Fibroblast of skin of back (primary cell): ENCODE measurements around the gene ATP2B1.

Experiments used
- DNase-seq: peaks from one replicate; pipeline ENCODE4 v3.0.0-alpha.2; 2013

Gene ATP2B1

GRCh38 chr12:89576572-89577220 is 131.9 kb downstream of the ATP2B1 start:
- no peak for DNase-seq

- peak; percentile 47 for DNase-seq
Observed at GRCh38 chr12:89575374-89575773, 133.3 kb downstream of the ATP2B1 start.

GRCh38 chr12:89574736-89575208 is 133.9 kb downstream of the ATP2B1 start:
- DNase-seq = peak; percentile 72

- peak; percentile 47 for DNase-seq
Observed at GRCh38 chr12:89573051-89573810, 135.4 kb downstream of the ATP2B1 start.

DNA sequence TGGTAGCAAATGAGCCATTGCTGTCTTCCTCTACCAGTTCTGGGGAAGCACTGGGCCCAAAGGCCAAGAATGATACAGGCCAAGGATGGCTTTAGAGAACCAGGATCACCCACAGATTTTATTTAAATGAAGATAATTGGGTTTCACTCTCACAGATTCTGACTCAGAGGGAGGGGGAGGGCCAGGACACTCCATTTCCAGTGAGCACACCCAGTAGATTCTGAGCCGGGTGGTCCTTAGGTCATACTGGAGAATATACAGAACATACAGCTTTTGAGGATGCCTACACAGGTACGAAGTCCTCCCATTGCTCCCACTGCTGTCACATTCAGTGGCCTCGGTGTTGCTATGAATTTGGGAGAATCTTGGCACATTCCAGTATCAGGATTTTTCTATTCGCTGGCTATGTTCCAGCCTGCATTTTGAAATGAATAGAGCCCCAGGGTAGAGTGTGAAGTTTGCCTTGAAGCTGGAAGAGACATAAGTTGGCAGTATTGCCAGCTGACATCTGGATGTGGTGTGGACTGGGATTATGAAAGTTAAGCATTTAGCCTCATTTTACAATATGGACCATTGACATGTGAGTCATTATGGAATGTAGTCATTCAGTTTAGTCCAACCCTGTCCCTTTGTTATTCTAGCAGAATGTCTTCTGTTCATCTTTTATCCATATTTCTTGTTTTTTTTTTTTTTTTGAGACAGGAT is 137.0 kb downstream of the ATP2B1 start:
- DNase-seq = peak; percentile 67

DNA sequence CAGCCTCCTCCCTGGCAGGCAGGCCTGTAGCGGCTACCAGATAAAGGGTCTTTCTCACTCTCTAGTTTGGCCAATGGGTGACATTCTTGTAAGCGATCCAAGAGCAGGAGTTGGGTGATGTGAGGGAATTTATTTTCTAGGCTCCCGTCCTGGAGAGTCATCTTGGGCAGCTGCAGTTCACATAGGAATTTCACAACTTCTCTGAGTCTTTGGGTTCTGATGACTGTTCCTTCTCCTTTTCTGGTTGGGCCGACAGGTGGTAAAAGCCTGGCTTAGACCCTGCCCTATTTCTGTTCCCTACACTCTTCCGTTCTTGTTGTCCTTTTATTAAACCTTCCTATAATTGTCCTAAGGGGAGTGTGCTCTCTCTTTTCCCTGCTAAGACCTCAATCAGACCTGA is 140.2 kb downstream of the ATP2B1 start:
- no peak for DNase-seq

GRCh38 chr12:89567691-89568239 is 140.9 kb downstream of the ATP2B1 start:
- DNase-seq = no peak

- DNase-seq = no peak
Observed at GRCh38 chr12:89566615-89567014, 142.0 kb downstream of the ATP2B1 start.

DNA sequence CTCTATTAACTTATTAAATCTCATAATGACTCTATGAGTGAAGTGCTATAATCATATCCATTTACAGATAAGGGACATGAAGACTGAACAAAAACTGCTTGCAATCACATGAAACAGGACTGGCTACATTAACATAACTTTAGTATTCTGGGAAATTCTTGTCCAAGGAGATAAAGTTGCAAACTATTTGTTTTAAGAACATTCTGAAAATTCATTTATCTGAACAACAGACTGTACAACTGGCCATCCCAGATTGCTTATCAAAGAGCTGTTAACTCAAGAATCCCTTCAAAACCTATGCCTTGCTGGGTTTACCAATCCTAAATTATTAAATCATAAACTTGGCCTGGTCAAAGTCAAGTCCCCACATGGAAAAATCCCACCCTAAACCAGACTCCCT is 143.6 kb downstream of the ATP2B1 start:
- DNase-seq = no peak

GRCh38 chr12:89559753-89560152 is 148.9 kb downstream of the ATP2B1 start:
- no peak for DNase-seq

GRCh38 chr12:89556976-89557375 is 151.7 kb downstream of the ATP2B1 start:
- DNase-seq = no peak

- no peak for DNase-seq
Observed at GRCh38 chr12:89552376-89552775, 156.3 kb downstream of the ATP2B1 start.

DNA sequence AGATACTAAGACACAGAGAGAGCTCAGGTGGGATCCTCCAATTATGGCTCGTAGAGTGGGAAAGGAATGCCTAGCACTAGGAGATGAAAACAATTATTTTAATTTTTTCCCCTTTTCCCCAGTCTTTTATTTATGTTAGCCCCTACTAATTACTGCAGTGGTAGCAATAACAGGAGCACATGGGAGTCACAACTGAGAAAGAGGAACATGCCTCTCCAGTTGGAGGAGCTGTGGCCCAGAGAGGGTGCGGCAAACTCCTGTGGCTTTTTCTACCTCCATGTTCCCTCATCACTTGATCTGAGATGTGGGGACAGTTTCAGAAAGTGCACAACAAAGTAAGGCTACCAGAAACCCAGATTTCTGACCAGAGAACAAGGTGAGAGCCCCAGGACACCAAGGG is 156.9 kb downstream of the ATP2B1 start:
- DNase-seq = no peak

DNA sequence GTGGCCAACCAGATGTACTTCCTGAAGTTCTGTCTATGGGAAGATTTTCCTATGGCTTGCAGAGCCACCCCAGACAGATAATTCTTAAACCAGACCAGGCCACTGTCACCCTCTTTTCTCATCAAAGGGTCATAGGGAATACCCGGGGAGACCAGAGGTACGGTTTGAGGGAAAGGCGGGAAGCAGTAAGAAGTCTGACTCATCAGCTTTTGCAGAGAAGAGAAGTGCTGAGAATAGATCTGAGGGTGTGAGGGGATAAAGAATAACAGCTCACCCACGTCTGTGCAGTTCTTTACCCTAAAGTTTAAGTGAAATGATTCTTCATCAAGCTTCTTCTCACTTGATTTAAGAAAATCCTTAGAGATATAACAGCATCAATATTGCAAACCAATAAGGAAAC is 161.5 kb downstream of the ATP2B1 start:
- DNase-seq = no peak

GRCh38 chr12:89546151-89546550 is 162.5 kb downstream of the ATP2B1 start:
- DNase-seq = no peak

DNA sequence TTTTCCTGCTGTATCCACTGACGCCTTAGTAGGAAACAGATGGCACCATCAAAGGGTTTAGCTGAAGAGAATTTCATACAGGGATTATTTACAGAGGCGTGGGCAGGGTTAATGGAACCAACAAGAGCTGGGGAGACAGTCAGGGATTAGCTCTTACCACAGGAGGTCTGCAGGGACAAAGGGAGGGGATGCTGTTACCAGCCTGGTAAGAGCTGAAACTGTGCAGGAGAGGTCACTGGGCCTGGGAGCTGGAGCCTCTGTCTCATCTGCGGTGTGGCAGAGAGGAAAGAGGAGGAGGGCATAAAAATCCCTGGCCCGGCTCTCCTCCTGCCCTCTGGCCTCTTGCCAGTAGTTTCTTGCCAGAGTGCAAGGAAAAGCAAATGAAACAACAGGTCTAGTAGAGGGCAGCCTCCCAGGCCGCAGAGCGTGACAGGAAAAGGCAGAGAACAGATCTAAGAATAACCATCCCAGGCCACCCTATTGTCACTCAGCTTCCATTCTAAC is 163.9 kb downstream of the ATP2B1 start:
- peak; percentile 42 for DNase-seq

DNA sequence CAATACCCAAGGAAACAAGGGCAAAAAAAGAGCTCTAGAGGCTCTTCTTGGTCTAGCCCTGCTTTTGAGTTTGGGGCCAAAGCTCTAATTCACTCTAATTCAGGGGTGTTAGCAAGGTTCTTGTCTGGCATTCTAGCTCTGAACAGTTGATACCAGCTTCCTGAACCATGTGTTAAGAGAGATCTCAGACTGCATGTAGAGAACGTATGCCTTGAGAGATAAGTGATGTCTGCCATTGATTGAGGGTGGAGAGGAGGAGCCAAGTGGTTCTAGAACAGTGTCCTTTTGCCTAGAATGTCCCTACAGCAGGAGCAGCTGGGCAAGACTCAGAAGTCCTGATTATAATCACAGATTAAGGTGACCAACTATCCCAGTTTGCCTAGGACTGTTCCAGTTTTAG is 164.6 kb downstream of the ATP2B1 start:
- no peak for DNase-seq

DNA sequence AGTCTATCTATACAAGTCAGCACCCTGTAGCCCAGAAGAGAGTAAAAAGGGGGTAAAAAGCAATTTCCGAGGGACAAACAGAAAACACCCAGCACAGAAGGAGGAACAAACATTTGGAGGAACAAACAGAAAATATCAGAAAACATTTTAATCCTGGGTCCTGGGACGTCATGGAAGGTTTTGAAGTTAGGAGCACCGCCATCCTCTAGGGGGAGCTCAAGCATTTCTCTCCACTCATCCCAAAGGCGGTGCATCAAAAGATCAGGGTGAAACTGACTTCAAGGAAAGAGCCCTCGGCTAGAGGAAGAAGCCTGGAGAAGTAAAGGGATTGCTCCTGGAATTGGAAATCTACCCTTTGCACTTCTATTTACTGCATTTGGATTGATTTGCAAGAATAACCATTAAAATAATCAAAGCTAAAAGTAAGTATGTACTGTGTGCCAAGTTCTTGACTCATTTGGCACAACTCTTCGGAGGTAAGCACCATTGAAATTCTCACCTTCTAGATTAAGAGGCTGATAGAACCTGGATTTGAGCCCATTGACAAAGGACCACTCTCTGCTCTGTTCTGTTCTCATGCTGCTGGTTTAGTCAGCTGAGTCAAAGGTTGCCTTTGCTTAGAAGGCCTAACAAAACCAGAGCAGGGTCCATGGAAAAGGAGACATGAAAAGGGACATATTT is 165.6 kb downstream of the ATP2B1 start:
- DNase-seq = peak; percentile 77

- DNase-seq = no peak
Observed at GRCh38 chr12:89542236-89542635, 166.4 kb downstream of the ATP2B1 start.

GRCh38 chr12:89540586-89540985 is 168.1 kb downstream of the ATP2B1 start:
- DNase-seq = no peak

DNA sequence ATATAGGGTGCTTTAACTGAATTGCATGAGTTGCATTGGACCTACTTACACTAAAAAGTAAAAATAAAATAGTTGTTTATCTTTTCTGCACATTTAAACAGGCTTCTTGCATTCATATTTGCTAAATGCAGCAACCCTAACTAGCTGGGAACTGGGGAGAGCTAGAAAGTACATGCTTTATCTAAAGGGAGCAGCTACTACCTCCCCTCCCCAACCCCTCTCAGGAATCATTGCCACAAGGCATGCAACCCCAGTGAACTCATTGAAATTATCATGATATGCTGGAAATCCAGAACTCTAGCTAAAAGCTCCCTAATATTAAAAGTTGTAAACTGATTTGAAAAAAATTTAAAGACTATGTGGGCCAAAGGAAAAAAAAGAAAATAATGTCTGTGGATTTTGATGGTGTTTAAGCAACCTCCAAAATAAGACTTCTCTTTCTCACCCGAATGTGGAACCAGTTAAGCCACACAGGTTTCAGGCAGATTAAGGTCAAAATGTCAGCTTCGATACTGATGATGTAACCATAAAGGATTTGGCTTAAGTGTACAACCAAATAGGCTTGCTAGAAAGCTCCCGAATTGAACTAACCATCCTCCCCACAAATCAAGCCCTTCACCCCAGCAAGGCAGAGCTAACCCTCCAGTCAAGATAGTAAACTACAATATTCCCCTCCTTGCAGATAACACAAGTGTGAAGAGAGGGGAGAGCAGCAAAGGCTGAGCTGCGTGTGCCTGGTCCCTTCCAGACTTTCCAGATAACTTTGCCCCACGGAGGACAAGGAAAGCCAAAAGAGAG is 169.0 kb downstream of the ATP2B1 start:
- no peak for DNase-seq

DNA sequence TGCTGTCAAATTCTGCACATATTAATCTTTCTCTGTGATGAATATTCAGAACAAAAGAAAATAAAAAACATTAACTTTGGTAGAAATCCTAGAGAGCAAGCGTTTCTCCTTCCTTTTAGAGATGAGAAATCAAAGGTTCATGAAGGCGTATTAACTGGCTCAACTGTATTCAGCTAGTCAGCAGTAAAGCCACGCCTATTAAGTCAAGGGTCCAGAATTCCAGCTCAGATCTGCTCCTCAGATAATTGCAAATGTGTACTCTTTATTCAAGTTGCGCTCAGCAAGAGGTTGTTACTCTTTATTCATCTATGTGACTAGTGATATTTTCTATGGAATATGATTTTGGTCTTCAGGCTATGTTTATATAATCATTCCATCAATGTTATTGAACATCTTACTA is 169.7 kb downstream of the ATP2B1 start:
- no peak for DNase-seq
